HAP-1 (cell line): ENCODE measurements around the gene RPA4.
"Not testable (repeated sequence)": the region's sequence is repeated elsewhere in the genome, so short reads cannot be mapped to it uniquely, and the experiment has no call there.

Source experiments
- DNase-seq, 2 experiments: peaks; one replicate each; pipeline ENCODE4 v3.0.0-alpha.2; 2016 to 2020; ENCODE audit warnings: low spot score in 2 of 2
- H3K27me3 ChIP-seq: fragments of 250-450 bp; sonication (Bioruptor Pico); 2 replicates; pipeline ENCODE4 v1.5.1; 2020; ENCODE audit warnings: low read depth, mild to moderate bottlenecking, moderate library complexity
- H3K36me3 ChIP-seq: fragments of 250-450 bp; sonication (Bioruptor Pico); replicated peaks from 2 replicates; pipeline ENCODE4 v1.5.1; 2020; ENCODE audit warnings: mild to moderate bottlenecking
- H3K4me1 ChIP-seq: fragments of 250-450 bp; sonication (Bioruptor Pico); 2 replicates; pipeline ENCODE4 v1.5.1; 2020; ENCODE audit warnings: mild to moderate bottlenecking
- H3K4me3 ChIP-seq: fragments of 250-450 bp; sonication (Bioruptor Pico); 2 replicates; pipeline ENCODE4 v1.5.1; 2020; ENCODE audit warnings: mild to moderate bottlenecking, moderate library complexity
- H3K9me3 ChIP-seq: fragments of 250-450 bp; sonication (Bioruptor Pico); 2 replicates; pipeline ENCODE4 v1.5.1; 2020; ENCODE audit warnings: mild to moderate bottlenecking, moderate library complexity
- in situ Hi-C: fragments of 300-500 bp; cut with MboI; formaldehyde crosslinking; loops from 3 replicates; pipeline ENCODE4 v1.14.3; 2020; ENCODE audit warnings: low sequenced_read_pairs, inconsistent platforms, mixed read lengths

RPA4 gene

GRCh38 chrX:96883608-96884007, at the start of gene RPA4:
TSS of gene RPA4 (plus strand) at chrX:96883908. CDS start at chrX:96884311, 403 bp downstream.
- Histone ChIP-seq H3K4me3 (no peak within 1 kb of the TSS), H3K36me3 (no peaks in the 10 kb centered on the region), H3K27me3 (no peaks in the 10 kb centered on the region), H3K4me1 (peaks cover 9% of the 10 kb centered on the region), H3K9me3 (no peaks in the 10 kb centered on the region)
- DNase-seq: no peak
- in situ Hi-C loops: no loop called here

- Histone ChIP-seq H3K36me3 (no peaks in the 10 kb centered on the region; the same call in 1 of the 2 replicates), H3K4me3 (no peak overlapping the region), H3K9me3 (no peaks in the 10 kb centered on the region), H3K27me3 (no peaks in the 10 kb centered on the region), H3K4me1 (peaks cover 11% of the 10 kb centered on the region)
- in situ Hi-C loops: no loop called here
- DNase-seq: no peak
Observed at GRCh38 chrX:96834137-96834536, 49.6 kb upstream of the RPA4 start.

GRCh38 chrX:96835660-96836289, 47.9 kb upstream of the RPA4 start:
- DNase-seq: no peak

GRCh38 chrX:96837808-96838207, 45.9 kb upstream of the RPA4 start:
- Histone ChIP-seq H3K27me3 (no peaks in the 10 kb centered on the region), H3K9me3 (no peaks in the 10 kb centered on the region), H3K4me1 (peaks cover 26% of the 10 kb centered on the region), H3K36me3 (no peaks in the 10 kb centered on the region), H3K4me3 (no peak overlapping the region)
- no peak for DNase-seq
- in situ Hi-C loops: no loop called here

More at GRCh38 chrX:96835660-96836289, 47.9 kb upstream of the RPA4 start:
- no peaks in the 10 kb centered on the region; the same call in 1 of the 2 replicates for H3K36me3 ChIP-seq
- no peaks in the 10 kb centered on the region for H3K9me3 ChIP-seq
- in situ Hi-C loops: no loop called here
- H3K4me3 ChIP-seq: no peak overlapping the region
- H3K4me1 ChIP-seq: peaks cover 11% of the 10 kb centered on the region
- H3K27me3 ChIP-seq: no peaks in the 10 kb centered on the region

- in situ Hi-C loops: no loop called here
- DNase-seq: no peak
- H3K4me1 ChIP-seq: peaks cover 31% of the 10 kb centered on the region
Observed at GRCh38 chrX:96838537-96838936, 45.2 kb upstream of the RPA4 start.

GRCh38 chrX:96841325-96841724, 42.4 kb upstream of the RPA4 start:
- in situ Hi-C loops: no loop called here
- Histone ChIP-seq H3K4me1 (peaks cover 47% of the 10 kb centered on the region), H3K27me3 (no peaks in the 10 kb centered on the region), H3K9me3 (no peaks in the 10 kb centered on the region), H3K4me3 (no peak overlapping the region), H3K36me3 (no peaks in the 10 kb centered on the region)
- peak in 1 of 2 experiments; percentile 35 for DNase-seq

More at GRCh38 chrX:96838537-96838936, 45.2 kb upstream of the RPA4 start:
- Histone ChIP-seq H3K36me3 (no peaks in the 10 kb centered on the region), H3K27me3 (no peaks in the 10 kb centered on the region), H3K9me3 (no peaks in the 10 kb centered on the region), H3K4me3 (no peak overlapping the region)

- H3K4me1 ChIP-seq: peaks cover 51% of the 10 kb centered on the region
- DNase-seq, H3K4me3 ChIP-seq, H3K9me3 ChIP-seq, H3K27me3 ChIP-seq, H3K36me3 ChIP-seq, in situ Hi-C loops: not testable (repeated sequence)
Observed at GRCh38 chrX:96841866-96842265, 41.8 kb upstream of the RPA4 start.

GRCh38 chrX:96843566-96843965, 40.1 kb upstream of the RPA4 start:
- Histone ChIP-seq H3K4me3 (no peak overlapping the region), H3K27me3 (no peaks in the 10 kb centered on the region), H3K9me3 (no peaks in the 10 kb centered on the region), H3K4me1 (peaks cover 47% of the 10 kb centered on the region), H3K36me3 (no peaks in the 10 kb centered on the region)
- peak; percentile 82 to 92 for DNase-seq
- in situ Hi-C loops: no loop called here

GRCh38 chrX:96846841-96847240, 36.9 kb upstream of the RPA4 start:
- Histone ChIP-seq H3K27me3 (no peaks in the 10 kb centered on the region), H3K36me3 (no peaks in the 10 kb centered on the region), H3K4me3 (no peak overlapping the region), H3K9me3 (no peaks in the 10 kb centered on the region), H3K4me1 (peaks cover 38% of the 10 kb centered on the region)
- peak; percentile 70 to 96 for DNase-seq
- in situ Hi-C loops: no loop called here

GRCh38 chrX:96859422-96859821, 24.3 kb upstream of the RPA4 start:
- H3K36me3 ChIP-seq, H3K4me1 ChIP-seq, DNase-seq, in situ Hi-C loops, H3K9me3 ChIP-seq, H3K27me3 ChIP-seq, H3K4me3 ChIP-seq: not testable (repeated sequence)

GRCh38 chrX:96861218-96861617, 22.5 kb upstream of the RPA4 start:
- no peaks in the 10 kb centered on the region for H3K36me3 ChIP-seq
- no peak overlapping the region for H3K4me3 ChIP-seq
- no peaks in the 10 kb centered on the region for H3K9me3 ChIP-seq
- H3K4me1 ChIP-seq: peaks cover 8% of the 10 kb centered on the region
- in situ Hi-C loops: no loop called here
- H3K27me3 ChIP-seq: no peaks in the 10 kb centered on the region
- DNase-seq: no peak

GRCh38 chrX:96861661-96862060, 22.0 kb upstream of the RPA4 start:
- in situ Hi-C loops: no loop called here
- Histone ChIP-seq H3K9me3 (no peaks in the 10 kb centered on the region), H3K27me3 (no peaks in the 10 kb centered on the region), H3K36me3 (no peaks in the 10 kb centered on the region), H3K4me1 (peaks cover 8% of the 10 kb centered on the region), H3K4me3 (no peak overlapping the region)
- DNase-seq: no peak

GRCh38 chrX:96884027-96884426, 319 bp downstream of the RPA4 start:
- Histone ChIP-seq H3K4me3 (no peak overlapping the region), H3K27me3 (no peaks in the 10 kb centered on the region), H3K4me1 (peaks cover 9% of the 10 kb centered on the region), H3K9me3 (no peaks in the 10 kb centered on the region), H3K36me3 (no peaks in the 10 kb centered on the region)
- in situ Hi-C loops: no loop called here
- no peak for DNase-seq

- Histone ChIP-seq H3K36me3 (no peaks in the 10 kb centered on the region), H3K9me3 (no peaks in the 10 kb centered on the region), H3K4me1 (peaks cover 23% of the 10 kb centered on the region), H3K27me3 (no peaks in the 10 kb centered on the region), H3K4me3 (no peak overlapping the region)
- in situ Hi-C loops: no loop called here
- DNase-seq: no peak
Observed at GRCh38 chrX:96889726-96890125, 6.0 kb downstream of the RPA4 start.

- no peak overlapping the region for H3K4me3 ChIP-seq
- no peaks in the 10 kb centered on the region; the same call in 1 of the 2 replicates for H3K4me1 ChIP-seq
- in situ Hi-C loops: no loop called here
- DNase-seq: no peak
- no peaks in the 10 kb centered on the region for H3K36me3 ChIP-seq
- no peaks in the 10 kb centered on the region for H3K27me3 ChIP-seq
- H3K9me3 ChIP-seq: no peaks in the 10 kb centered on the region
Observed at GRCh38 chrX:96906741-96907140, 23.0 kb downstream of the RPA4 start.
